ENCODE measurements around the gene ANO7. TPM values are rescaled to one million over a fixed set of nuclear protein-coding genes. Genes with fewer than 3 reads are reported as not detected.

The ANO7 gene
- total RNA-seq, 1 donor from 2014 or later = 2.1 TPM

GRCh38 chr2:241241669-241242068 lies 53.2 kb downstream of the ANO7 start:
- Mint-ChIP-seq H3K4me1 (ENCODE audit: low read depth) (no peaks in the 10 kb centered on the region), H3K4me3 (no peak overlapping the region), H3K27me3 (ENCODE audit: insufficient read depth) (no peaks in the 10 kb centered on the region), H3K27ac (no peak overlapping the region), H3K9me3 (no peaks in the 10 kb centered on the region), H3K36me3 (ENCODE audit: low read depth) (peaks cover 66% of the 10 kb centered on the region)
- intact Hi-C loops (cut with micrococcal nuclease) = no loop called here
- DNase-seq (ENCODE audit: low spot score) = no peak

GRCh38 chr2:241242306-241242705 lies 53.8 kb downstream of the ANO7 start:
- Mint-ChIP-seq H3K4me3 (no peak overlapping the region), H3K9me3 (no peaks in the 10 kb centered on the region), H3K36me3 (ENCODE audit: low read depth) (peaks cover 65% of the 10 kb centered on the region), H3K27me3 (ENCODE audit: insufficient read depth) (no peaks in the 10 kb centered on the region), H3K27ac (no peak overlapping the region), H3K4me1 (ENCODE audit: low read depth) (no peaks in the 10 kb centered on the region)
- no peak for DNase-seq (ENCODE audit: low spot score)
- intact Hi-C loops (cut with micrococcal nuclease) = no loop called here

GRCh38 chr2:241244368-241244767 lies 55.9 kb downstream of the ANO7 start:
- H3K36me3 Mint-ChIP-seq (ENCODE audit: low read depth) = peaks cover 65% of the 10 kb centered on the region
- H3K4me1 Mint-ChIP-seq (ENCODE audit: low read depth) = no peaks in the 10 kb centered on the region
- no peaks in the 10 kb centered on the region for H3K27me3 Mint-ChIP-seq (ENCODE audit: insufficient read depth)
- H3K9me3 Mint-ChIP-seq = no peaks in the 10 kb centered on the region
- no peak overlapping the region for H3K4me3 Mint-ChIP-seq
- peak overlapping the region; percentile 9 for H3K27ac Mint-ChIP-seq
- DNase-seq (ENCODE audit: low spot score) = no peak
- intact Hi-C loops (cut with micrococcal nuclease) = no loop called here

- H3K4me3 Mint-ChIP-seq = no peak overlapping the region
- H3K27ac Mint-ChIP-seq = no peak overlapping the region
- no peaks in the 10 kb centered on the region for H3K4me1 Mint-ChIP-seq (ENCODE audit: low read depth)
- intact Hi-C loops (cut with micrococcal nuclease) = no loop called here
- no peaks in the 10 kb centered on the region for H3K9me3 Mint-ChIP-seq
- no peak for DNase-seq (ENCODE audit: low spot score)
- peaks cover 63% of the 10 kb centered on the region for H3K36me3 Mint-ChIP-seq (ENCODE audit: low read depth)
- H3K27me3 Mint-ChIP-seq (ENCODE audit: insufficient read depth) = no peaks in the 10 kb centered on the region
Observed at GRCh38 chr2:241248289-241248688, 59.8 kb downstream of the ANO7 start.

- DNase-seq (ENCODE audit: low spot score) = no peak
- Mint-ChIP-seq H3K4me1 (ENCODE audit: low read depth) (no peaks in the 10 kb centered on the region), H3K27ac (no peak overlapping the region), H3K4me3 (no peak overlapping the region), H3K9me3 (no peaks in the 10 kb centered on the region), H3K36me3 (ENCODE audit: low read depth) (peaks cover 63% of the 10 kb centered on the region), H3K27me3 (ENCODE audit: insufficient read depth) (no peaks in the 10 kb centered on the region)
- intact Hi-C loops (cut with micrococcal nuclease) = no loop called here
Observed at GRCh38 chr2:241248897-241249296, 60.4 kb downstream of the ANO7 start.

- no peak for DNase-seq (ENCODE audit: low spot score)
- H3K4me3 Mint-ChIP-seq = no peak overlapping the region
- no peak overlapping the region for H3K27ac Mint-ChIP-seq
- H3K27me3 Mint-ChIP-seq (ENCODE audit: insufficient read depth) = no peaks in the 10 kb centered on the region
- H3K36me3 Mint-ChIP-seq (ENCODE audit: low read depth) = peaks cover 60% of the 10 kb centered on the region
- intact Hi-C loops (cut with micrococcal nuclease) = no loop called here
- no peaks in the 10 kb centered on the region for H3K4me1 Mint-ChIP-seq (ENCODE audit: low read depth)
- no peaks in the 10 kb centered on the region for H3K9me3 Mint-ChIP-seq
Observed at GRCh38 chr2:241249654-241250053, 61.2 kb downstream of the ANO7 start.

GRCh38 chr2:241252778-241253475 lies 64.5 kb downstream of the ANO7 start:
- H3K27me3 Mint-ChIP-seq (ENCODE audit: insufficient read depth) = no peaks in the 10 kb centered on the region
- H3K4me1 Mint-ChIP-seq (ENCODE audit: low read depth) = no peaks in the 10 kb centered on the region
- intact Hi-C loops (cut with micrococcal nuclease) = no loop called here
- H3K4me3 Mint-ChIP-seq = no peak overlapping the region
- peaks cover 57% of the 10 kb centered on the region for H3K36me3 Mint-ChIP-seq (ENCODE audit: low read depth)
- H3K27ac Mint-ChIP-seq = no peak overlapping the region
- DNase-seq (ENCODE audit: low spot score) = no peak
- no peaks in the 10 kb centered on the region for H3K9me3 Mint-ChIP-seq

GRCh38 chr2:241254904-241255351 lies 66.5 kb downstream of the ANO7 start:
- H3K9me3 Mint-ChIP-seq = no peaks in the 10 kb centered on the region
- H3K4me3 Mint-ChIP-seq = no peak overlapping the region
- intact Hi-C loops (cut with micrococcal nuclease) = no loop called here

GRCh38 chr2:241255542-241256167 lies 67.2 kb downstream of the ANO7 start:
- intact Hi-C loops (cut with micrococcal nuclease) = no loop called here
- DNase-seq (ENCODE audit: low spot score) = no peak
- no peaks in the 10 kb centered on the region for H3K27me3 Mint-ChIP-seq (ENCODE audit: insufficient read depth)

More at GRCh38 chr2:241254904-241255351, 66.5 kb downstream of the ANO7 start:
- DNase-seq (ENCODE audit: low spot score) = no peak
- H3K27ac Mint-ChIP-seq = no peak overlapping the region
- H3K36me3 Mint-ChIP-seq (ENCODE audit: low read depth) = peaks cover 42% of the 10 kb centered on the region
- H3K4me1 Mint-ChIP-seq (ENCODE audit: low read depth) = no peaks in the 10 kb centered on the region
- H3K27me3 Mint-ChIP-seq (ENCODE audit: insufficient read depth) = no peaks in the 10 kb centered on the region

GRCh38 chr2:241256168-241256545 lies 67.7 kb downstream of the ANO7 start:
- intact Hi-C loops (cut with micrococcal nuclease) = no loop called here
- Mint-ChIP-seq H3K4me1 (ENCODE audit: low read depth) (no peaks in the 10 kb centered on the region), H3K27ac (no peak overlapping the region), H3K36me3 (ENCODE audit: low read depth) (peaks cover 48% of the 10 kb centered on the region), H3K4me3 (no peak overlapping the region), H3K9me3 (no peaks in the 10 kb centered on the region), H3K27me3 (ENCODE audit: insufficient read depth) (no peaks in the 10 kb centered on the region)
- DNase-seq (ENCODE audit: low spot score) = no peak

More at GRCh38 chr2:241255542-241256167, 67.2 kb downstream of the ANO7 start:
- peaks cover 43% of the 10 kb centered on the region for H3K36me3 Mint-ChIP-seq (ENCODE audit: low read depth)
- no peaks in the 10 kb centered on the region for H3K4me1 Mint-ChIP-seq (ENCODE audit: low read depth)
- H3K4me3 Mint-ChIP-seq = no peak overlapping the region
- H3K27ac Mint-ChIP-seq = no peak overlapping the region
- no peaks in the 10 kb centered on the region for H3K9me3 Mint-ChIP-seq

- Mint-ChIP-seq H3K27me3 (ENCODE audit: insufficient read depth) (no peaks in the 10 kb centered on the region), H3K9me3 (no peaks in the 10 kb centered on the region), H3K4me3 (no peak overlapping the region), H3K36me3 (ENCODE audit: low read depth) (peaks cover 50% of the 10 kb centered on the region), H3K27ac (no peak overlapping the region), H3K4me1 (ENCODE audit: low read depth) (no peaks in the 10 kb centered on the region)
- DNase-seq (ENCODE audit: low spot score) = no peak
- intact Hi-C loops (cut with micrococcal nuclease) = no loop called here
Observed at GRCh38 chr2:241257419-241258032, 69.0 kb downstream of the ANO7 start.

- H3K27ac Mint-ChIP-seq = no peak overlapping the region
- intact Hi-C loops (cut with micrococcal nuclease) = no loop called here
- H3K36me3 Mint-ChIP-seq (ENCODE audit: low read depth) = peaks cover 51% of the 10 kb centered on the region
Observed at GRCh38 chr2:241258505-241259280, 70.2 kb downstream of the ANO7 start.

GRCh38 chr2:241260911-241261310 lies 72.4 kb downstream of the ANO7 start:
- Mint-ChIP-seq H3K36me3 (ENCODE audit: low read depth) (peaks cover 43% of the 10 kb centered on the region), H3K4me3 (no peak overlapping the region), H3K27me3 (ENCODE audit: insufficient read depth) (no peaks in the 10 kb centered on the region), H3K27ac (no peak overlapping the region), H3K4me1 (ENCODE audit: low read depth) (no peaks in the 10 kb centered on the region), H3K9me3 (no peaks in the 10 kb centered on the region)
- intact Hi-C loops (cut with micrococcal nuclease) = no loop called here
- DNase-seq (ENCODE audit: low spot score) = no peak

More at GRCh38 chr2:241258505-241259280, 70.2 kb downstream of the ANO7 start:
- Mint-ChIP-seq H3K27me3 (ENCODE audit: insufficient read depth) (no peaks in the 10 kb centered on the region), H3K4me1 (ENCODE audit: low read depth) (no peaks in the 10 kb centered on the region), H3K9me3 (no peaks in the 10 kb centered on the region), H3K4me3 (no peak overlapping the region)
- DNase-seq (ENCODE audit: low spot score) = no peak
